ENCODE measurements around the gene RAB24. TPM values are rescaled to one million over a fixed set of nuclear protein-coding genes. Genes with fewer than 3 reads are reported as not detected.

The RAB24 gene
- total RNA-seq, 4 donors from 2014 or later, result 18.7 to 53.3 (median 26.3) TPM

DNA sequence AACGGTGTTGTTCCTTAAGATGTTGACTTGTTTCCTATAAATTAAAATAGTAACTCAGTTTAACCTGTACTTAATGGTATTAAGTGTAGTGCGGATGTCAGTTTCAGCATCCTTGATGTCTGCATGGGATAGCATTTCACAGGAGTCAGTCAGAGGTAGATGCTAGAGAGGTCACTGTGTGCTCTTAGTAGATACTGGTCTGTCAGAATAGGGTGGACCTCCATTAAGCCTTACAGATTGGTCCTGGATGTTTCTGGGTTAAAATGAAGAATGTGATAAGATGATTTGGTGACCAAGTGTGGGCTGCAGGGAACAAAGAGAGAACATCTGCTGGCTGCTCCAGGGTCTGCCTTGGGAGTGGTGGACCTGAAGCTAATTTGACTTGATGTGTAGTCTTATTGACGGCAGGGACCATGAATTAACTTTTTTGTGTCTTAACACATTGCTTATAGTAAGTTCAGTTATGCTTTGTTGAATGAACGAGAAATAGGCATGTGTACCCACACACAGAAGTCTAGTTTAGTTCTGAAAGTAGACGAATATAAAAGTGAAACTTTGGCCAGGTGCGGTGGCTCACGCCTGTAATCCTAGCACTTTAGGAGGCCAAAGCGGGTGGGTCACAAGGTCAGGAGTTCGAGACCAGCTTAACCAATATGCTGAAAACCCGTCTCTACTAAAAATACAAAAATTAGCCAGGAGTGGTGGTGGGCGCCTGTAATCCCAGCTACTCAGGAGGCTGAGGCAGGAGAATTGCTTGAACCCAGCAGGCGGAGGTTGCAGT, 12.5 kb downstream of the RAB24 start:
- intact Hi-C loops (cut with DNase I), result no loop called here
- 95 to 97% methylated on average over 12 of the region's 12 CpGs for WGBS, 2 donors
- no peaks in the 10 kb centered on the region for H3K9me3 ChIP-seq
- no peaks in the 10 kb centered on the region for H3K4me1 ChIP-seq
- no peak for TF ChIP-seq POLR2A (IDR thresholded peaks at IDR 0.05)
- TF ChIP-seq CTCF (IDR thresholded peaks at IDR 0.05), result no peak
- no peak overlapping the region for H3K4me3 ChIP-seq (replicated peaks in 1 of 3)
- no peaks in the 10 kb centered on the region for H3K27me3 ChIP-seq
- peaks cover 55 to 58% of the 10 kb centered on the region in 2 donors for H3K36me3 ChIP-seq
- H3K27ac ChIP-seq, result no peak overlapping the region
- no peak for DNase-seq

DNA sequence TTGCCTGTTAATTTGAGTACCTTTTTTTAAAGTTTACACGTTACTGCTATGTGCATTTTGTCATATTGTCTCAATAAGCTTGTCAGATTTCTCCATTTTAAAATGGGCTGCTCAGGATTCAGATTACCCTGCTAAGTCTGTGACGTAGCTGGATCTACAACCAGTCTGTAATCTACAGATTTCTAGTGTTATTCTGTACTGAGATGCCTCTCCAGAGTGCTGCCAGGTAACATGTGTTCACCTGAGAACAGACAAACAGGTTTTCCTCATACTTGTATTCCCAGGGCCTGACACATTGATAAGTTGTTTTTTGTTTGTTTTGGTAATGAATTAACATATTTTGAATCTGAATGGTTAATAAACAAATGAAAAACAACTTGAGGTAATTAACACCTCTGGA, 15.3 kb downstream of the RAB24 start:
- Histone ChIP-seq H3K9me3 (no peaks in the 10 kb centered on the region), H3K27ac (no peak overlapping the region), H3K4me3 (replicated peaks in 1 of 3) (no peak overlapping the region), H3K4me1 (no peaks in the 10 kb centered on the region), H3K36me3 (peaks cover 50 to 55% of the 10 kb centered on the region in 2 donors), H3K27me3 (no peaks in the 10 kb centered on the region)
- TF ChIP-seq POLR2A (IDR thresholded peaks at IDR 0.05) (no peak), CTCF (IDR thresholded peaks at IDR 0.05) (no peak)
- WGBS, 2 donors, result 79 to 94% methylated on average over 2 of the region's 2 CpGs
- intact Hi-C loops (cut with DNase I), result no loop called here
- no peak for DNase-seq

- 70 to 75% methylated on average over 1 of the region's 1 CpG for WGBS, 2 donors
- intact Hi-C loops (cut with DNase I), result no loop called here
- Histone ChIP-seq H3K4me3 (replicated peaks in 1 of 3) (no peak overlapping the region), H3K27me3 (no peaks in the 10 kb centered on the region), H3K9me3 (no peaks in the 10 kb centered on the region), H3K4me1 (no peaks in the 10 kb centered on the region), H3K27ac (no peak overlapping the region), H3K36me3 (peaks cover 28 to 51% of the 10 kb centered on the region in 2 donors)
- DNase-seq, result no peak
- TF ChIP-seq CTCF (IDR thresholded peaks at IDR 0.05) (no peak), POLR2A (IDR thresholded peaks at IDR 0.05) (no peak)
Measured at GRCh38 chr5:177276886-177277285, 26.6 kb downstream of the RAB24 start.

DNA sequence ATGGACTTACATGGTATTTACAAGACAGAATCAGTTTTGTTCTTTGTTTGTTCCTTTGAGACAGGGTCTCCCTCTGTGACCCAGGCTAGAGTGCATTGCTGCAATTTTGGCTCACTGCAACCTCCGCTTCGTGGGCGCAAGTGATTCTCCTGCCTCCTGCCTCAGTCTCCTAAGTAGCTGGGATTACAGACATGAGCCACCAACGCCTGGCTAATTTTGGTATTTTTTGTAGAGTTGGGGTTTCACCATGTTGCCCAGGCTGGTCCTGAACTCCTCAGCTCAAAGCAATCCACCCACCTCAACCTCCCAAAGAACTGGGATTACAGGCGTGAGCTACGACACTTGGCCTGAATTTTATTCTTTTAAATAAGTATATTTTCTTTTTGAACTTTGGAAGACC, 27.6 kb downstream of the RAB24 start:
- no peak for DNase-seq
- Histone ChIP-seq H3K36me3 (peaks cover 22 to 52% of the 10 kb centered on the region in 2 donors), H3K4me3 (replicated peaks in 1 of 3) (no peak overlapping the region), H3K9me3 (no peaks in the 10 kb centered on the region), H3K4me1 (no peaks in the 10 kb centered on the region), H3K27ac (no peak overlapping the region), H3K27me3 (no peaks in the 10 kb centered on the region)
- TF ChIP-seq POLR2A (IDR thresholded peaks at IDR 0.05) (no peak), CTCF (IDR thresholded peaks at IDR 0.05) (no peak)
- intact Hi-C loops (cut with DNase I), result no loop called here
- WGBS, 2 donors, result 92% methylated on average over 6 of the region's 6 CpGs

DNA sequence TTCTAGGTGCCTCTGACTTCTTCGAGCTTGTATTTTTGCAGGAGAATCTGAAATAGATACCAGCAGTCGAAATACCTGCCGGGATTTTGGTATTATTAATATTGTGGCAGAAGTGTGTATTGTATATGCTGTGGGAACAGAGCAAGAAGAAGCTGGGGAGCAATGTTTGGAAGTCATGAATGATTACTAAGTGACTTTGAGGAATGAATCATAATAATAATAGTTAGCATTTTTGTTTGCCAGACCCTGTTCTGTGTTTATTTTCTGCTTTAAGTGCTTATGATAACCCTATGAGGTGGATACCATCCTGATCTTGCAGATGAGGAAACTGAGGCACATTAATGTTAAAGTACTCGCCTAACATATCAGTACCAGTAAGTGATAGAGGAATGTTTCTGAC, 32.4 kb downstream of the RAB24 start:
- DNase-seq, result no peak
- peaks cover 24 to 41% of the 10 kb centered on the region in 2 donors for H3K36me3 ChIP-seq
- no peak overlapping the region for H3K4me3 ChIP-seq (replicated peaks in 1 of 3)
- TF ChIP-seq CTCF (IDR thresholded peaks at IDR 0.05) (no peak), POLR2A (IDR thresholded peaks at IDR 0.05) (no peak)
- H3K4me1 ChIP-seq, result no peaks in the 10 kb centered on the region
- 95 to 98% methylated on average over 4 of the region's 4 CpGs for WGBS, 2 donors
- no peaks in the 10 kb centered on the region for H3K9me3 ChIP-seq
- intact Hi-C loops (cut with DNase I), result no loop called here
- H3K27ac ChIP-seq, result no peak overlapping the region
- H3K27me3 ChIP-seq, result no peaks in the 10 kb centered on the region

Data from thyroid gland (tissue), 4 donors.